Measurements from ENCODE around the gene PITHD1.

DNA sequence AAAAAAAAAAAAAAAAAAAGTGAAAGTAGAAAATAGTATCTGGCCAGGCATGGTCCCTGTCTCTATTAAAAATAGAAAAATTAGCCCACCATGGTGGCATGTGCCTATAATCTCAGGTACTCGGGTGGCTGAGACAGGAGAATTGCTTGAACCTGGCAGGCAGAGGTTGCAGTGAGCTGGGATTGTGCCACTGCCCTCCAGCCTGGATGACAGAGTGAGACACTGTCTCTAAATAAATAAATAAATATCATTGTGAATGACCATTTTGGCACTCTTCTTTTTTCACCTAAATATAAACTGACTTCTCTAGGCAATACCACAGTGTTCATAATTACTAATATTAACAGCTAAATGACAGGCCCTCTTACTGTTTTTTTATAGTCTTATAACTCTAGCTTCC is 20.4 kb upstream of the PITHD1 start:
- TF ChIP-seq, protein P1, sequence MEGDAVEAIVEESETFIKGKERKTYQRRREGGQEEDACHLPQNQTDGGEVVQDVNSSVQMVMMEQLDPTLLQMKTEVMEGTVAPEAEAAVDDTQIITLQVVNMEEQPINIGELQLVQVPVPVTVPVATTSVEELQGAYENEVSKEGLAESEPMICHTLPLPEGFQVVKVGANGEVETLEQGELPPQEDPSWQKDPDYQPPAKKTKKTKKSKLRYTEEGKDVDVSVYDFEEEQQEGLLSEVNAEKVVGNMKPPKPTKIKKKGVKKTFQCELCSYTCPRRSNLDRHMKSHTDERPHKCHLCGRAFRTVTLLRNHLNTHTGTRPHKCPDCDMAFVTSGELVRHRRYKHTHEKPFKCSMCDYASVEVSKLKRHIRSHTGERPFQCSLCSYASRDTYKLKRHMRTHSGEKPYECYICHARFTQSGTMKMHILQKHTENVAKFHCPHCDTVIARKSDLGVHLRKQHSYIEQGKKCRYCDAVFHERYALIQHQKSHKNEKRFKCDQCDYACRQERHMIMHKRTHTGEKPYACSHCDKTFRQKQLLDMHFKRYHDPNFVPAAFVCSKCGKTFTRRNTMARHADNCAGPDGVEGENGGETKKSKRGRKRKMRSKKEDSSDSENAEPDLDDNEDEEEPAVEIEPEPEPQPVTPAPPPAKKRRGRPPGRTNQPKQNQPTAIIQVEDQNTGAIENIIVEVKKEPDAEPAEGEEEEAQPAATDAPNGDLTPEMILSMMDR (IDR thresholded peaks at IDR 0.05; ENCODE audit: low read depth, low read length, poor library complexity, severe bottlenecking), result no peak
- no peak for TF ChIP-seq EZH2phosphoT487 (IDR thresholded peaks at IDR 0.05; ENCODE audit: borderline replicate concordance, low read length)
